ENCODE measurements around the gene IMMP2L. TPM values are rescaled to one million over a fixed set of nuclear protein-coding genes. Genes with fewer than 3 reads are reported as not detected.

The IMMP2L gene
- total RNA-seq, 1 donor from 2014 or later = 11.9 TPM

DNA sequence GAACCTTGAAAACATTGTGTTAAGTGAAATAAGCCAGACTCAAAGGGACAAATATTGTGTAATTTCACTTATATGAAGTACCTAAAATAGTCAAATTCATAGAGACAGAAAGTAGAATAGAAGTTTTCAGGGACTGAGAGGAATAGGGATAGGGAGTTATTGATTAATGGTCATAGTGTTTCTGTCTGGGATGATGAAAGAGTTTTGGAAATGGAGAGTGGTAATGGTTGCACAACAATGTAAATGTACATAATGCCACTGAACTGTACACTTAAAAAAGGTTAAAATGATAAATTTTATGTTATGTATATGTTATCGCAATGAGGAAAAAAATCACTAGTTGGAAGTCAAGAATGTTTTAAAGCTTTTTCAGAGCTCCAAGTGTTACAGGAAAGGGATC lies 33.5 kb upstream of the IMMP2L start:
- Mint-ChIP-seq H3K27me3 (ENCODE audit: low read depth) (no peaks in the 10 kb centered on the region), H3K4me1 (no peaks in the 10 kb centered on the region), H3K4me3 (no peak overlapping the region), H3K36me3 (ENCODE audit: low read depth) (no peaks in the 10 kb centered on the region), H3K27ac (ENCODE audit: unreplicated experiment) (no peak overlapping the region), H3K9me3 (peaks cover 2% of the 10 kb centered on the region)
- no peak for DNase-seq (ENCODE audit: low read depth, low spot score)
- TF ChIP-seq, protein P1, sequence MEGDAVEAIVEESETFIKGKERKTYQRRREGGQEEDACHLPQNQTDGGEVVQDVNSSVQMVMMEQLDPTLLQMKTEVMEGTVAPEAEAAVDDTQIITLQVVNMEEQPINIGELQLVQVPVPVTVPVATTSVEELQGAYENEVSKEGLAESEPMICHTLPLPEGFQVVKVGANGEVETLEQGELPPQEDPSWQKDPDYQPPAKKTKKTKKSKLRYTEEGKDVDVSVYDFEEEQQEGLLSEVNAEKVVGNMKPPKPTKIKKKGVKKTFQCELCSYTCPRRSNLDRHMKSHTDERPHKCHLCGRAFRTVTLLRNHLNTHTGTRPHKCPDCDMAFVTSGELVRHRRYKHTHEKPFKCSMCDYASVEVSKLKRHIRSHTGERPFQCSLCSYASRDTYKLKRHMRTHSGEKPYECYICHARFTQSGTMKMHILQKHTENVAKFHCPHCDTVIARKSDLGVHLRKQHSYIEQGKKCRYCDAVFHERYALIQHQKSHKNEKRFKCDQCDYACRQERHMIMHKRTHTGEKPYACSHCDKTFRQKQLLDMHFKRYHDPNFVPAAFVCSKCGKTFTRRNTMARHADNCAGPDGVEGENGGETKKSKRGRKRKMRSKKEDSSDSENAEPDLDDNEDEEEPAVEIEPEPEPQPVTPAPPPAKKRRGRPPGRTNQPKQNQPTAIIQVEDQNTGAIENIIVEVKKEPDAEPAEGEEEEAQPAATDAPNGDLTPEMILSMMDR (conservative IDR thresholded peaks at IDR 0.05) = no peak

DNA sequence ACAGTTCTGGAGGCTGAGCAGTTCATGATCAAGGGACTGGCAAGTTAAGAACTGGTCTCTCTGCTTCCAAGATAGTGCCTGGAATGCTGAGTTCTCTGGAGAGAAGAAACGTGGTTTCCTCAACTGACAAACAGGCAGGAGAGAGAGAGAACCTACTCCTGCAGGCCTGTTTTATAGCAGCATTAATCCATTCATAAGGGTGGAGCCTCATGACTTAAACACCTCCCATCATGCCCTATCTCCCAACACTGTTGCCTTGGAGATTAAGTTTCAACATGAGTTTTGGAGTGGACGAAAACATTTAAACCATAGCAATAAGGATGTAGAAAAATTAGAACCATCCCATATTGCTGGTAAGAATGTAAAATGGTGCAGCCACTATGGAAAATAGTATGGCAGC lies 32.3 kb upstream of the IMMP2L start:
- DNase-seq (ENCODE audit: low read depth, low spot score) = no peak
- Mint-ChIP-seq H3K36me3 (ENCODE audit: low read depth) (no peaks in the 10 kb centered on the region), H3K4me3 (no peak overlapping the region), H3K4me1 (no peaks in the 10 kb centered on the region), H3K27ac (ENCODE audit: unreplicated experiment) (no peak overlapping the region), H3K9me3 (peaks cover 2% of the 10 kb centered on the region), H3K27me3 (ENCODE audit: low read depth) (no peaks in the 10 kb centered on the region)
- TF ChIP-seq, protein P1 (conservative IDR thresholded peaks at IDR 0.05) = no peak

DNA sequence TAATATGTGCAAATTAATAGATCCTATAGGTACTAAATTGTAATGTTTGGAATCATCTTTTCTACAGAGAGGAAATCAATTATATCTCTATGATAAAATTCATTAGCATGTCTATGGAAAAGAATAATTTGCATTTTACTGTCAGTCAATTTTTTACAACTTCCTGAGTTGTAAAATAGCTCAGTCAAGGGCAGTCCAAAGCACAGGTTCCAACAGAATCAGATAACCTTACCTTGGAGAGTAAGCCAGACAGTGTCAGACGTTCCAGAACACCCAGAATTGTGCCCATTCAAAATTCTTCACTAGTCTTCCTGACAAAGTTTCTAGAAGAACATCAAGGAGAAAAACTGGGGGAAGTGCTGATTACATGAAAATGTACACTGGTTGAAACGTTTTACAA lies 31.1 kb upstream of the IMMP2L start:
- Mint-ChIP-seq H3K36me3 (ENCODE audit: low read depth) (no peaks in the 10 kb centered on the region), H3K4me3 (no peak overlapping the region), H3K4me1 (no peaks in the 10 kb centered on the region), H3K9me3 (peaks cover 2% of the 10 kb centered on the region), H3K27ac (ENCODE audit: unreplicated experiment) (no peak overlapping the region), H3K27me3 (ENCODE audit: low read depth) (no peaks in the 10 kb centered on the region)
- TF ChIP-seq, protein P1 (conservative IDR thresholded peaks at IDR 0.05) = no peak
- DNase-seq (ENCODE audit: low read depth, low spot score) = no peak

DNA sequence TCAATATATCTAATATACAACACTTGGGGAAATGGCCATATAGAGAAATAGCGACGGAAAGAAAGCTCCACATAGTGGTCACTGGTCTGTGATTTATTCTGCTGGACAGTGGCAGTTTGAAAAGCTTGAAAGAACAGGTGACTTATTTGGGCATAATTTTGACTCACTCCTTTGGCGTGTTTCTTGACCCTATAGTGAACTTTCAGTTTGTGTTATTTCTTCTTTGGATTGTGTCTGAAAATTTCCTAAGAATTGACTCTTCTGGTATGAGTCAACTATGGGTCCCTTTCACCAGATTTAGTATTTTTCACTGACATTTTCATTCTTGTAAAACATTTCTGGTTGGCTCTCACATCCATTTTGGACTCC lies 25.8 kb upstream of the IMMP2L start:
- Mint-ChIP-seq H3K27me3 (ENCODE audit: low read depth) (no peaks in the 10 kb centered on the region), H3K36me3 (ENCODE audit: low read depth) (no peaks in the 10 kb centered on the region), H3K27ac (ENCODE audit: unreplicated experiment) (no peak overlapping the region), H3K4me1 (no peaks in the 10 kb centered on the region), H3K9me3 (no peaks in the 10 kb centered on the region), H3K4me3 (no peak overlapping the region)
- TF ChIP-seq, protein P1 (conservative IDR thresholded peaks at IDR 0.05) = no peak
- no peak for DNase-seq (ENCODE audit: low read depth, low spot score)

DNA sequence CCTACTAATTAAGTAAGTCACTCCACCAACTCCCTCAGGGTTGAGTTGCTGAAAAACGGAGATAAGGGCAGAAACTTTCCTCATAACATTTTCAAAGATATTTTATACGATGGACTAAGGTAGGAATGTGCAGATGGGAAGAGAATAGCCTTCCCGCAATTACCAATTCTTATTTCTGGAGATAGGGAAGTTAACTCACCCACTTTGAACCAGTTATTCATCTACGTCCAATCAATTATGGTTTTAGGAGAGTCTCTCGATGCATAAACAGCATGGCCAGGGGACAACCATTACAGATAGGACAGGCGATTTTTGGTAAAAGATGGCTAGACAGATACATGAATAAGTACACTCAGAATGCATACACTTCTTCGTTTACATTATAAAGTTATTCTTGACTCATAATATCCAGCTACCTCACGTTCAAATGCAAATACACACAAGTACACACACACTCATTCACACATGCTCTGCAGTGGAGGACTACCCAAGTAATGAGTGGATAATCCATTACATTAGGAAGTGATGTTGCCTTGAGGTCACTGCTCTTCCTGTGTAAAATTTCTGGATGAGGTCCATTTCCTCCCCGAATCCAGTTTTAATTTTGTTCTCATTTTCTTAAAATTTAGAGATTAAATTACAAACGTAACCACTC lies 25.2 kb upstream of the IMMP2L start:
- H3K27me3 Mint-ChIP-seq (ENCODE audit: low read depth) = no peaks in the 10 kb centered on the region
- no peaks in the 10 kb centered on the region for H3K4me1 Mint-ChIP-seq
- TF ChIP-seq, protein P1 (conservative IDR thresholded peaks at IDR 0.05) = no peak

More for the DNA sequence above, 25.2 kb upstream of the IMMP2L start:
- H3K9me3 Mint-ChIP-seq = peaks cover 2% of the 10 kb centered on the region
- H3K4me3 Mint-ChIP-seq = no peak overlapping the region
- no peak overlapping the region for H3K27ac Mint-ChIP-seq (ENCODE audit: unreplicated experiment)
- DNase-seq (ENCODE audit: low read depth, low spot score) = no peak
- peaks cover under 1% of the 10 kb centered on the region for H3K36me3 Mint-ChIP-seq (ENCODE audit: low read depth)
